HG02642 (cell line): Measurements from ENCODE around the gene TSC2.

ENCODE experiments used
- ATAC-seq: cut with Tn5 transposase; IDR thresholded peaks from one replicate; pipeline ENCODE4 v1.9.1; 2021; ENCODE audit warnings: mild to moderate bottlenecking; ENCODE audit not compliant: unreplicated experiment, poor library complexity

TSC2 gene

GRCh38 chr16:2047330-2048115, at the start of gene TSC2, which contains the start of gene NTHL1:
TSS of gene TSC2 (plus strand) at chr16:2047985. CDS start at chr16:2048616, 631 bp downstream.
TSS of gene NTHL1 (minus strand) at chr16:2047834. CDS start at chr16:2047823, 11 bp downstream.
- peak; percentile 91 for ATAC-seq

DNA sequence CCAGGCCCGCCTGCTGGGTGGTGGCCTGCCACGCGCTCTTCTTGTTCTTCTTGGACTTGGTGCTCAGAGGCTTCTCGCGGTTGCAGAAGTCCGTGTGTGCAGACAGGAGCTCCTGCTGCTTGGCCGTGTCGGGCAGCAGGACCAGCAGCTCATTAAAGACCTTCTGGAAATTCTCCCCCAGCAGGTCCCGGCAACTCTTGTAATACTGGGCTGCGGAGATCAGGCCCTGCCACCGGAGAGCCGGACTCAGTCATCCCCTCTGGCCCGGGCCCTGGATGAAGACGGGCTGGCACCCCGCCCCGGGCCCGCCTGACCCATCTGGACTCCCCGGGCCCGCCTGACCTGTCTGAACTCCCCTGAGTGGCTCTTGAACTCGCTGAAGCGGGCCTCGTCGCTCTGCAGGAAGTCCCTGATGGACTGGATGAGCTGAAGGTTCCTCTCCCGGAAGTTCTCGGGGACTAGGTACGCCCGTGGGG, 49.4 kb upstream of the TSC2 start:
- no peak for ATAC-seq

- no peak for ATAC-seq
Measured at GRCh38 chr16:1998852-1999801, 48.7 kb upstream of the TSC2 start.

DNA sequence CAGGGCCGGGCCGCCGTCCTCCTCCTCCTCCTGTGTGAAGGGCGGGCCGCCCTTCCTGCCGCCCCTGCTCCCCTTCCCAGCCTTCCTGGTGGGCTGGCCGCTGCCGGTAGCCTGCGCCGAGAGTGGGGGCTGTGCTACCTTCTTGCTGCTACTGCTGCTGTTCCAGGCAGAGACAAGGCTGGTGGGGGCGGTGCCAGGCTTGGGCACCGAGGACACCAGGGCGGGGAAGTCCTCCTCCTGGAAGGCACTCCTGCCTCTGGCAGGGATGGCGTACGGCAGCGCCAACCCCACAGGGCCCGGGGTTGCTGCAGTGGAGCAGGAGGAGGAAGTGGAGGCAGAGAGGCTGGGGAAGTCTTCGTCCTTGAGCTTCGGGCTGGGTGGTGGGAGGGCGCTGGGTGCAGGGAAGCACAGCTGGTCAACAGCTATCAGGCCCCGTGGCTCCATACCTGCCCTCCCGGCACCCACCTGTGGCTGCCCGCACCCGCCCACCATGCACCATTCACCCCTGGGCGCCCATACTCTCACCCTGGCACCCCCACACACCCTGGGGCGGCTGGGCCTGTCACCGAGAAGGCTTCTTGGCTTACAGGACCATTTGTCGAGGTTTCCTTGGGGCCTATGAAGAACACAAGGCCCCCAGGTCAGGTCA, 47.8 kb upstream of the TSC2 start:
- ATAC-seq, result no peak

DNA sequence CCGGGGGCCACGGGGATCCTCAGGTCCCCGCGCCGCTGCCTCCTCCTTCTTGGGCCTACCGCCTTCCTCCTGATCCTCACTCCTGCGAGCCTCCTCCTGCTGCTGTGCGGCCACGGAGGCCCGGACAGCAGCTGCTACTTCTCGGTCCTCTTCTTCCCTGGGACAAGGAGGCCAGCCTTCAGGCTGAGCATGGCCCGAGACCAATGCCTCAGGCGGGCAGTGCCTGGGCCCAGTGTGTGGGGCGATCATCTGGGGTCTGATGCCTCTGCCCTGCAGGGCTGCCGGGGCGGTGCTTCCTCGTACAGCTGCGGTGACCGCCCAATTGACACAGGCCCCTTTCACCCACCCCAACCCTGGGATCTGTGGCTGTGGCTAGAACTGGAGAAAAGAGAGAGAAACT, 46.8 kb upstream of the TSC2 start:
- ATAC-seq, result no peak

- no peak for ATAC-seq
Measured at GRCh38 chr16:2001456-2002355, 46.1 kb upstream of the TSC2 start.

DNA sequence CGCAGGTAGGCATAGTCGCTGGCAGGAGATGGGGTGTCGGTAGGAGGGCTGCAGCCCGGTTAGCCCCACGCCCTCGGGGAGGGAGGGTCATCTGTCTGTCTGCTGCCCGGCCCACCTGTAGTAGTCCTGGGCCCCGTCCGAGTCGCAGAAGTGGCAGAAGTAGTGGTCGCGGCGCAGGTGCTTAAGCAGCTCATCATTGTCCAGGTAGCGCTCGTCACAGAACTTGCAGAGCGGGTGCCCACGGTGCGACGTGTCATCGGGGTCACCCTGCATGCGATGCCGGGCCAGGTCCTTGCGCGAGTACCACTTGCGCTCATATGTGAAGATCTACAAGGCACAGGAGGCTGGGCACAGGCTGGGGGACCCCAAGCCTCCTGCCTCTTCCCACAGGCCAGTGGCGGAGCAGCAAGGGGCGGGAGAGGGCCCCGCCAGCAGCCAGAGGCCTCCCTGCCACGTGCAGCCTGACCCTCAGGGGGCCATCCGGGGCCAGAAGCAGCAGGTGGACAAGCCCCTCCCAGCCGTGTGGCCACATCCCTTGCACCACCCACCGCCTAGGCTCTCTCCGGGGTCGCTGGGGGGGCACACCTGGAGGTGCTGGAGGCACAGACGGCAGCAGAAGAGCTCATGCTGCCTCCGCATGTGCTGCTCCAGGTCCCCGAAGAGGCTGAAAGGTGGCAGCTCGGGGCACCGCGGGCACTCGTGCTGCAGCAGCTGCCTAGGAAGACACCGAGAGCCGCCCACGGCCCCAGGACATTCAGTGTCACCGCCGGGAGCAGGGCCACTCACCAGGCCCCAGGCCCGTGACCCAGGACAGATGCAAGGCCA, 45.2 kb upstream of the TSC2 start:
- ATAC-seq, result no peak

DNA sequence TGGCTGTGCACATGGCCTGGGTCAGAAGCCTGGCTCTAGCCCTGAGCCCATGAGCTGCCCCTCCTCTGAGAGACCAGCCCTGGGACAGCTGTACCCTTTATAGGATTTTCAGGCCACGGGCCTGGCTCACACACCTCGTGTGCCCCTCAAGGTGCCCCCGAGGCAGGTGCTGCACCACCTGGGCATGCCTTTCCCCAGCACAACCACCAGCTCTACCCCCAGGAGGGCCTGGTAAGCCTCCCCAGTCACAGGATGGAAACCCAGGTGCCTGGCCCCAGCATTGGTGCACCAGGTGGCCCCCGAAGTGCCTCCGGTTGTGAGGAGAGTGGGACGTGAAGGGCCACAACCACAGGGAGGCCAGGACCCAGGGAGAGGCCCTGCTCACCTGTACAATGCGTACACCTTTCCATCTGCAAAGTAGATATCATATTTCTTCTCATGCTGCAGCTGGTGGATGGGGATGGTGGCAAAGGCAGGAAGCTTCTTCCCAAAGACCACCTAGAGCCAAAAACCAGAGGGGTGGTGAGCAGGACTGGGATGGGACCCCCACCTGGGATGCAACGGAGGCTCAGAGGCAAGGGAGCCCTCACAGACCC, 44.5 kb upstream of the TSC2 start:
- ATAC-seq, result no peak

DNA sequence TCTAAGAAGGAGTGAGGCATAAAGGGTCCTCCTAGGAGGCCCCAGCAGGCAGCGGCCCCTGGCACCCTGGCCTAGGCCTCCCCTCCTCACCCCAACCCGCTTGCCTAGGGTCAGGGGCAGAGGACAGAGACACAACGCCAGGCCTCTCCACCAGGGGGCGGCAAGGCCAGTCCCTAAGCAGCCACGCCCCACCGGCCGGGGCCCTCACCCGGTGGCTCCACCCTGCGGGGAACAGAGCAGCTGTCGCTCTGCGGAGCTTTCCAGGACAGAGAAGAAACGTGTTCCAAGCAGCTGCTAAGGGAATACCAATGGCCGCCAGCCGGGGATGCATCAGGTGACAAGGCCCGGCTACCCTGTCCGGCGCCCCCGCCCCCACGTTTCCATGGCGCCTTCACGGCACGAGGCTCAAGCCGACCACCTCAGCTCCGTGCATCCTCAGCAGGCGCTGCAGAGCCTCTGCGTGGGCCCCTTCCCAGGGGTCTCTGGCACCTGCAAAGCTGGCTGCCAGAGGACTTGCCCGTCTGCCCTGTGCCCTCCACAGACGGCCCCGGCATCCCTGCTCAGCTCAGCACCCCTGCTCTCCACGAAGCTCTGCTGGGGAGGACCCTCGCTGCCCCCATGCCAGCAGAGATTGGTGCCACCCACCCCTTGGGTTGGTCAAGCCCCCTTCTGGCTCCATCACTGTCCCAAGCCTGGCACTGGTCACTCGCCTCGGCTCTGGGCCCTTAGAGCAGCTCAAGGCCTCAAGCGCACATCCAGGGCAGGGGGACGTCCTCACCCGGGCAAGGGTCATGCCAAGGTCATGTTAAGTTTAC, 43.8 kb upstream of the TSC2 start:
- peak; percentile 67 for ATAC-seq

DNA sequence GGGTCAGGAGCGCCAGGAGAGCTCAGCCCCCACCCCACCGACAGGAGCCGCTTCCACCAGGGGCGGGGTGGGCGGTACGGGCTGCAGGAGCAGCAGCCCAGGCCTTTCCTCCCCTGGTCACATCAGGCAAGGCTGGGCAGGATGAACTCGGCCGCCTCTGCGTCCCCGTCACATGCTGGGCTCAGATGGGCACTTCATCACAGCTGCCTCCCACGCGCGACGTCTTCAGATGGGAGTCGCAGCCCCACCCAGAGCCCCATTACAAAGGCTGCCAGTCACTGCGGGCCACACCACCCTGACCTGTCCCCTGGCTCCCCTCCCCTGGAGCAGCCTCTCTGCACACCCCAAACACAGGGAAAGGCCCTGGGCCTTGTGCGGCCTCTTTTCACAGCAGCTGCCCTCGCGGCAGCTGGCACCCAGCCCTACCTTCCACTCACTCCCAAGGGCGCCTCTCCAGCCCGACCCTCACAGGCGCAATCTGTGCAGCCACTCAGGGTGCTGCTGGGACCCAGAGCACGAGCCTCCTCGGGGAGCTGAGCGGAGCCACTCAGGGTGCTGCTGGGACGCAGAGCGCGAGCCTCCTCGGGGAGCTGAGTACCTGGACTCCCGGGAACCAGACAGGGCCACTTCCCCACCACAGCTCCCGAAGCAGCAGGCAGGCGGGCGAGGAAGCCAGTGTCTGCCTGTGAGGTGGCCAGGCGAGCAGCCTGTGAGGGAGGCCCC, 42.8 kb upstream of the TSC2 start:
- no peak for ATAC-seq

DNA sequence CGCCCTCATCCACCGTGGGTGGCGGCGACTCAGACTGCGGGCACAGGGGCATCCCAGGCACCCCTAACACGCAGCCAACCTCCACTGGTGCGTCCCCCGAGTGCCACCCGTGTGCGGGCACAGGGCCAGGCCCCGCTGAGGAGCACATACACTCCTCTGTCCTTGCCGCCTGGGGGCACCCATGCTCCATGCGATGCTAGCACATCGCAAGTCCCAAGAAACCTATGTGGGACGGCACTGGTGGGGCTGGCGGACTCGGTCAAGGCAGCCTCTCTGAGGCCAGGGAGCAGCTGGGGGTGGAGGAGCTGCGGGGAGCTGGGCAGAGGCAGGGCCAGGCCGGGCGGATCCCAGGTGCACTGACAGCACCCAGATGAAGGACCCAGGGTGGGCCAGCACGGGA, 42.1 kb upstream of the TSC2 start:
- no peak for ATAC-seq

- ATAC-seq, result no peak
Measured at GRCh38 chr16:2006317-2006716, 41.5 kb upstream of the TSC2 start.

- no peak for ATAC-seq
Measured at GRCh38 chr16:2007081-2007836, 40.5 kb upstream of the TSC2 start.

DNA sequence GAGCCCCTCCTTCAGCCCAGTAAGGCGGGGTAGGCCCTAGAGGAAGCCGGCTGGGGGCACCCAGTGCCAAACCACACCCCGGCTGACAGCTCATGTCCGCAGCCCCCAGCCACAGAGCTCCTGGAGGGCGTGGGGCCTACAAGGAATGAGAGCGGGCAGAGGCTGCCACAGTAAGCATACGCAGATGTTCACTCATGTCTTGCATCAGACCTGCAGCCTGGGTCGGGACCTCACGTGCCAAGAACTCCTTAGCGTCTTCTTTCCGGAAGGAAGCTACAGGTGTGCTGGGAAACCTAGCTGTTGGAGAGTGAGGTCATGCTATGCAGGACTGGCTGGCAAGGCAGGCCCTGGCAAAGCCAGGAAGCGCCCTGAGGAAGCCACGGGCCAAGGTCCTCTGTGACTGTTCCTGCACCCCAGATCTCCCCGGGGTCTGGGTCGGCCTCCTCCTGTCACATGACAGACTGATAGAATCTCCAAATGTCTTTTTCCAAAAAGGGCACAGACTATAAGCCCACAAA, 39.7 kb upstream of the TSC2 start:
- ATAC-seq, result no peak

GRCh38 chr16:2008631-2009163, 39.1 kb upstream of the TSC2 start:
- ATAC-seq, result peak; percentile 4
